ENCODE results near the gene KBTBD8.

- no peak for TF ChIP-seq CTCF (IDR thresholded peaks at IDR 0.05; ENCODE audit: low read length)
- no peak for TF ChIP-seq EZH2 (optimal IDR thresholded peaks at IDR 0.05; ENCODE audit: low read depth, low read length)
- no peak for TF ChIP-seq EZH2phosphoT487 (IDR thresholded peaks at IDR 0.05; ENCODE audit: low read length)
Observed at GRCh38 chr3:67018105-67018788, 20.1 kb downstream of the KBTBD8 start.
